ENCODE data around the gene CCDC120. TPM values are rescaled to one million over a fixed set of nuclear protein-coding genes. Genes with fewer than 3 reads are reported as not detected.

Gene CCDC120
- total RNA-seq, 2 donors from 2014 or later: 4.5 to 5.7 TPM

DNA sequence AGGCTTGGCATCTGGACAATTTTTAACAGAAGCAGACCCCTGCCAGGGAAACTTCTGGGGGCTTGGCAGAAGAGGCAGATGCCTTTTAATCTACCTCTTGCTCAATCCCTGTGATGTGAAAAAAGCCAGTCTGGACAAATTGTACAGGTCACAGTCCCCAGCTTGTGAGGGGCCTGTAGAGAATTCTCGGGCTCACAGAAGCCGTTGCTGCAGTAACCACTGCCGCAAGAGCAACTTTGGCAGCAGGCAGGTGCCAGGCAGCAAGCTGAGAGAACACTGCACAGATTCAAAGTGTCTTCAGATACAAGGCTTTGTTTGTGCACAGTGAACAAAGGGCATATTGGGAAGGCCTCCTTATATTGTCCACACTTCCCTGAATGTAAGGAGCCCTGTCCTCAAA is 53.0 kb downstream of the CCDC120 start:
- ATAC-seq (no peak), DNase-seq (ENCODE audit: low spot score in 2 of 2) (no peak)
- Mint-ChIP-seq H3K9me3 (no peaks in the 10 kb centered on the region), H3K36me3 (peaks cover 0 to 9% of the 10 kb centered on the region in 2 donors), H3K27ac (no peak overlapping the region)

DNA sequence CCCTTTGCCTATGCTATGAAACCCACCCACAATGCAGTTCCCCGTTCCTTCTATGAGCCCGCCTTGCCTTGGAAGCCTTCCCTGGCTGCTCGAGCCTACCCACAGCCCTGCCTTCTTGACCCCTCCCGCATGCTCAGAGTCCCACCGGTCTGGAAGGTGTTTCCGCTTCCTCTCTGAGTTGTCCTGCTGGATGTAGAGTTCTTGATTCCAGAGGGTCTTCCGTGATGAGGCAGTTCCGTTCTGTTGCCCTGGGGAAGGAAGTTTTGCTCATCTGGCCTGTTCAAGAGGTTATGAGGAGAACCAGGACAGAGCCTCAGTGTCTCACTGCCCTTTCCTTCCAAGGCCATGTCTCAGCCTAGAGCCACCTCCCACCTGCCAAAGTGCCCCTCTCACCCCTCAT is 57.3 kb downstream of the CCDC120 start:
- Mint-ChIP-seq H3K36me3 (peaks cover 0 to 14% of the 10 kb centered on the region in 2 donors), H3K27ac (no peak overlapping the region), H3K9me3 (no peaks in the 10 kb centered on the region)
- DNase-seq (ENCODE audit: low spot score in 2 of 2) (no peak), ATAC-seq (no peak)

DNA sequence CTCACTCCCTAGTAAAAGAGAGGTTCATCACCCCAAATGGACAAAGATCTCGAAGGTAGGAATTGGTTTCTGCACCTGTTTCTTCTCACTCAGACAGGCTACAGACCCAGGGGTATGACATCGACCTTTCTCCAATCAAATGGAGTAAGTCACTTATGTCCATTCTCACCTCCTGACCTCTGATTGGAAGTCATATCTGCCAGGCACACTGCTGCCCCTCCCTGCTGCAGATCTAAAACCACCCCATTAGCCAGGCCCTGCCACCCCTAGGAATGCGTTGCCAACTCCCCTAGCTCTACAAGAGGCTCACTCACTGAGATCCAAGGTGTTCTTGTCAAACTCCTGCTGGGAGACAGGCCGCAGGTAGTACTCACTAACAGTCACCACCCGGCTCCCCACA is 57.9 kb downstream of the CCDC120 start:
- ATAC-seq: no peak
- peaks cover 0 to 17% of the 10 kb centered on the region in 2 donors for H3K36me3 Mint-ChIP-seq
- H3K27ac Mint-ChIP-seq: peak overlapping the region; percentile 54 to 81

DNA sequence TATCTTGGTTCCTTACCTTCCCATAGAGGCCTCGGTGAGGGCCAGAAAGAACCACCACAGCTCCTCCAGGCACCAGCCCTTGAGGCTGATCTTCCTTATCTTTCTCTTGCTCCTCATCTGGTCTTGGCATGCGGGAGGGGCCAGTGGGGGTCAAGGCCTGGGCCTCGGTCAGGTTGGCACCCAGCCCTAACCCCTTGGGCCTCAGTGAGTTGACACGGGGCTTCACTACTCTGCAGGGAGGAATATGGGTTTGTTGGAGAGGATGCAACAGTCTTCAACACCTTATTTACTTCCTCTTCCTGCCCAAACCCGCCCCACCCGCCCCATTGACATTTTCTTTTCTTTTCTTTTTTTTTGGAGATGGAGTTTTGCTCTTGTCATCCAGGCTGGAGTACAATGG is 58.8 kb downstream of the CCDC120 start:
- no peak for DNase-seq (ENCODE audit: low spot score in 2 of 2)
- H3K9me3 Mint-ChIP-seq: no peaks in the 10 kb centered on the region
- no peak for ATAC-seq
- H3K27ac Mint-ChIP-seq: peak overlapping the region in 1 of 2 donors; percentile 81
- H3K36me3 Mint-ChIP-seq: peaks cover 0 to 24% of the 10 kb centered on the region in 2 donors

More for the DNA sequence above, 57.9 kb downstream of the CCDC120 start:
- no peaks in the 10 kb centered on the region for H3K9me3 Mint-ChIP-seq
- DNase-seq (ENCODE audit: low spot score in 2 of 2): no peak

Other genes starting within 250 kb of the CCDC120 start
- gene ERAS, start 232.5 kb upstream of the CCDC120 start, total RNA-seq: under 1 TPM; 0.23 to 0.31 TPM
- gene PCSK1N, start 223.4 kb upstream of the CCDC120 start, total RNA-seq: 1 to 10 TPM; 1.0 to 2.7 TPM
- gene TIMM17B, start 161.2 kb upstream of the CCDC120 start, total RNA-seq: 10 to 100 TPM; 61.4 to 86.4 TPM
- 10 to 100 TPM; 77.2 to 79.3 TPM for gene PQBP1, start 161.1 kb upstream of the CCDC120 start, total RNA-seq
- 10 to 100 TPM; 18.3 to 22.2 TPM for gene SLC35A2, start 147.4 kb upstream of the CCDC120 start, total RNA-seq
- 100 to 1,000 TPM; 264 to 357 TPM for gene PIM2, start 140.0 kb upstream of the CCDC120 start, total RNA-seq
- 10 to 100 TPM; 76.8 to 82.4 TPM for gene OTUD5, start 101.4 kb upstream of the CCDC120 start, total RNA-seq
- 10 to 100 TPM in 1 of 2 donors, 1 to 10 TPM in 1; 4.9 to 15.5 TPM for gene KCND1, start 87.2 kb upstream of the CCDC120 start, total RNA-seq
- 100 to 1,000 TPM in 1 of 2 donors, 10 to 100 TPM in 1; 92.3 to 140 TPM for gene GRIPAP1, start 56.7 kb upstream of the CCDC120 start, total RNA-seq
- 10 to 100 TPM; 34.8 to 41.8 TPM for gene TFE3, start 15.6 kb upstream of the CCDC120 start, total RNA-seq
- 10 to 100 TPM; 10.9 to 40.9 TPM for gene PRAF2, start 15.0 kb downstream of the CCDC120 start, total RNA-seq
- gene WDR45, start 20.9 kb downstream of the CCDC120 start, total RNA-seq: 10 to 100 TPM; 24.6 to 57.5 TPM
- 10 to 100 TPM; 15.6 to 24.5 TPM for gene GPKOW, start 64.7 kb downstream of the CCDC120 start, total RNA-seq
- 1 to 10 TPM; 1.2 to 3.6 TPM for gene MAGIX, start 103.8 kb downstream of the CCDC120 start, total RNA-seq
- gene PLP2, start 112.9 kb downstream of the CCDC120 start, total RNA-seq: 100 to 1,000 TPM; 142 to 169 TPM
- gene PRICKLE3, start 127.4 kb downstream of the CCDC120 start, total RNA-seq: 10 to 100 TPM; 22.8 to 27.3 TPM
- gene SYP, start 141.2 kb downstream of the CCDC120 start, total RNA-seq: 10 to 100 TPM; 11.2 to 69.3 TPM
- gene CACNA1F, start 174.3 kb downstream of the CCDC120 start, total RNA-seq: 1 to 10 TPM; 1.7 to 2.6 TPM
- 10 to 100 TPM; 18.3 to 26.4 TPM for gene CCDC22, start 176.5 kb downstream of the CCDC120 start, total RNA-seq
- gene FOXP3, start 205.7 kb downstream of the CCDC120 start, total RNA-seq: 10 to 100 TPM in 1 of 2 donors, 1 to 10 TPM in 1; 5.4 to 24.3 TPM
- 1 to 10 TPM; 4.2 to 5.3 TPM for gene PPP1R3F, start 210.8 kb downstream of the CCDC120 start, total RNA-seq
- gene GAGE10, start 244.6 kb downstream of the CCDC120 start, total RNA-seq: not detected